Measurements from ENCODE around the gene MROH2A.
"Not testable (repeated sequence)": the region's sequence is repeated elsewhere in the genome, so short reads cannot be mapped to it uniquely, and the experiment has no call there.

DNA sequence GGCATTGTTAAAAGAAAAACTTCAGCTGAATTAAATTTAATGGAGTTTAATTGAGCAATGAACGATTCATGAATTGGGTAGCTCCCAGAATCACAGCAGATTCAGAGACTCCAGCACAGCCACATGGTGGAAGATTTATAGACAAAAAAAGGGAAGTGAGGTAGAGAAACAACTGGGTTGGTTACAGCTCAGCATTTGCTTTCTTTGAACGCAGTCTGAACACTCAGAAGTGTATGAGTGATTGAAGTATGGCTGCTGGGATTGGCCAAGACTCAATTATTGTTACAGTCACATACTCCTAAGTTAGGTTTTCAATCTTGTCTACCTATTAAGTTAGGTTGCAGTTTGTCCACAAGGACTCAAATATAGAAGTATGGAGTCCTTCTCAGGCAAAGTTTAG, 94.0 kb downstream of the MROH2A start:
- TF ChIP-seq EZH2 (IDR thresholded peaks at IDR 0.05); POLR2AphosphoS5 (IDR thresholded peaks at IDR 0.05; ENCODE audit: borderline replicate concordance, low read depth, low read length); FOXP2 (optimal IDR thresholded peaks at IDR 0.05; ENCODE audit: control extremely low read depth, extremely low read length, insufficient read depth): not testable (repeated sequence)

All from SK-N-MC (cell line).